Nephron (organoid): ENCODE data around the gene EIF1.

ENCODE experiments used
- H3K27ac Mint-ChIP-seq, 3 experiments: 2 replicates each; pipeline ENCODE4 v1.8.0; 2020; ENCODE audit warnings: mixed read lengths in 3 of 3, mild to moderate bottlenecking in 2 of 3, moderate library complexity in 1 of 3
- H3K27me3 Mint-ChIP-seq: 2 replicates; pipeline ENCODE4 v1.8.0; 2021; ENCODE audit warnings: low read depth, mild to moderate bottlenecking, moderate library complexity, mixed read lengths
- H3K36me3 Mint-ChIP-seq: 2 replicates; pipeline ENCODE4 v1.8.0; 2020; ENCODE audit warnings: low read depth, mixed read lengths
- H3K4me1 Mint-ChIP-seq: 2 replicates; pipeline ENCODE4 v1.8.0; 2020; ENCODE audit warnings: mixed read lengths
- H3K4me3 Mint-ChIP-seq, 3 experiments: 2 replicates each; pipeline ENCODE4 v1.8.0; 2020; ENCODE audit warnings: mild to moderate bottlenecking in 3 of 3, mixed read lengths in 3 of 3, moderate library complexity in 2 of 3
- H3K9me3 Mint-ChIP-seq: 2 replicates; pipeline ENCODE4 v1.8.0; 2020; ENCODE audit warnings: mixed read lengths
- TF ChIP-seq, protein P1 (sequence below), 3 experiments: fragments of 200-600 bp; sonication (generic); IDR thresholded peaks; one replicate each; pipeline ENCODE4 v1.5.0; 2021; ENCODE audit warnings: antibody characterized with exemption in 3 of 3; ENCODE audit not compliant: unreplicated experiment in 3 of 3

EIF1 gene

DNA sequence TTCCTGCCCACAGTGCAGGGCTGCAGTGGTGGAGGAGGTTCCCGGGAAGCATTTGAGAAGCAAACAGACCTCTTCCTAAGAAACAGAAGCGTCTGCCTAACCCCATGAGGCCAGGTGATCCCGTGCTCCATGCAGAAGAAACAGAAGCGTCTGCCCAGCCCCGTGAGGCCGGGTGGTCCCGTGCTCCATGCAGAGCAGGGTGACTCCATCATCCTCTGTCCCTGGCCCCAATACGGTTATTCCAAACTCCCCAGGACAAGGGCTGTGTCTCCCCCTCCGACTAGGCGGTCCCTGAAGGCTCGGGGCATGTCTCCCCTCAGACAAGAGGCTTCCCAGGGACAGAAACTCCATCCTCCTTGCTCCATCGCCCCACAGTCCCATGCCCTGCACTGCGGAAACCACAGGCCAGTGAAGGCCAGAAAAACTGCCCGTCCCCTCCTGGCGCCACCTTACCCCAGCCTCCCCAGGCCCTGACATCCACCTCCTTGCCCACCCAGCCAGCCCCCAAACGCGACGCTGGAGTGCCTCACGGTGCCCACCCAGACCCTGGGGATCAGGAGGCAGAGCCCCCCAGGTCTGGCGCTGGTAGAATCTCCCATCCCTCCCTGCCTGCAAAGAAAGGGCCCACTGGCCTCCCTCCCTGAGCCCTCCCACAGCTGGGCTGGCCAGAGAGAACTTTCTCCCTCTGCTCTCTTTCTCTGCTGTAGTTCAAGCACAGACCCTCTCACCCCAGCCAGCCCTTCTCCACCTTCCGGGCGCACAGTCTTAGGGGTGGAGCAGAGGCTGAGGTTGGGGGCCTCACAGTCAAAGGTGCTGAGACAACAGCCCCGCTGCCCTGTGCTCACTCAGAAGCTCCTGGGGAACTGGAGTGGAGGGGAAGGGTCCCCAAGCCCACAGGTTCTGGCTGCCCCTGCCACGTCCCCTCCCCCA is 33.7 kb upstream of the EIF1 start:
- Mint-ChIP-seq H3K4me1 (peaks cover 28% of the 10 kb centered on the region), H3K36me3 (no peaks in the 10 kb centered on the region), H3K27me3 (peaks cover 9% of the 10 kb centered on the region), H3K9me3 (no peaks in the 10 kb centered on the region), H3K27ac (peak overlapping the region; percentile 85 to 92 (median 89)), H3K4me3 (peak overlapping the region in 1 of 3 experiments; percentile 25)
- TF ChIP-seq, protein P1, sequence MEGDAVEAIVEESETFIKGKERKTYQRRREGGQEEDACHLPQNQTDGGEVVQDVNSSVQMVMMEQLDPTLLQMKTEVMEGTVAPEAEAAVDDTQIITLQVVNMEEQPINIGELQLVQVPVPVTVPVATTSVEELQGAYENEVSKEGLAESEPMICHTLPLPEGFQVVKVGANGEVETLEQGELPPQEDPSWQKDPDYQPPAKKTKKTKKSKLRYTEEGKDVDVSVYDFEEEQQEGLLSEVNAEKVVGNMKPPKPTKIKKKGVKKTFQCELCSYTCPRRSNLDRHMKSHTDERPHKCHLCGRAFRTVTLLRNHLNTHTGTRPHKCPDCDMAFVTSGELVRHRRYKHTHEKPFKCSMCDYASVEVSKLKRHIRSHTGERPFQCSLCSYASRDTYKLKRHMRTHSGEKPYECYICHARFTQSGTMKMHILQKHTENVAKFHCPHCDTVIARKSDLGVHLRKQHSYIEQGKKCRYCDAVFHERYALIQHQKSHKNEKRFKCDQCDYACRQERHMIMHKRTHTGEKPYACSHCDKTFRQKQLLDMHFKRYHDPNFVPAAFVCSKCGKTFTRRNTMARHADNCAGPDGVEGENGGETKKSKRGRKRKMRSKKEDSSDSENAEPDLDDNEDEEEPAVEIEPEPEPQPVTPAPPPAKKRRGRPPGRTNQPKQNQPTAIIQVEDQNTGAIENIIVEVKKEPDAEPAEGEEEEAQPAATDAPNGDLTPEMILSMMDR (IDR thresholded peaks at IDR 0.05; ENCODE audit: unreplicated experiment in 3 of 3), result no peak

DNA sequence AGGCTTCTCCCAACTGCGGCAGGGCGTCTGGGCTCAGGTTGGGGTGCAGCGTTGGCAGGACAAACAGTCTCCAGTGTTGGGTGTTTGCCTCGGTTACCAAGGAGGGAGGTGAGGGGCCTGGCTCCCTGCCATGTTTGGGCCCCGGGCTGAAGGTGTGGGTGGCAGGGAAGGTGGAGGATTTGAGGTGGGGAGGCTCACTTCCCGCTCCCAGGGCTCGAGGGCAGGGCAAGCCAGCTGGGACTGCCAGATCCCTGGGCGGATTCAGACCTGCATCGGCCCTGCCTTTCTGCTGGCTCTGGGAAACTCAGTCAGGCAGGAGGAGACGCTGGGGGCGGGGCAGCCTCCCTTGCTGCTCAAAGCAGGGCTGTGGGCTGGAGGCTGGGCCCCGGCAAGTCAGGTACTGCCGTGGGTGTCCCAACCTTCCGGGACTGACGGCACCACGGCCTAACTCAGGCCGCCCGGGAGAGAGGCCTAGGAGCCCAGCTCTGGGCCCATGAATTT is 33.0 kb upstream of the EIF1 start:
- no peak overlapping the region for H3K4me3 Mint-ChIP-seq
- H3K4me1 Mint-ChIP-seq, result peaks cover 30% of the 10 kb centered on the region
- peak overlapping the region; percentile 85 to 92 (median 89) for H3K27ac Mint-ChIP-seq
- TF ChIP-seq, protein P1 (IDR thresholded peaks at IDR 0.05; ENCODE audit: unreplicated experiment in 3 of 3), result no peak
- no peaks in the 10 kb centered on the region for H3K9me3 Mint-ChIP-seq
- peaks cover 9% of the 10 kb centered on the region for H3K27me3 Mint-ChIP-seq
- no peaks in the 10 kb centered on the region for H3K36me3 Mint-ChIP-seq

- H3K9me3 Mint-ChIP-seq, result no peaks in the 10 kb centered on the region
- TF ChIP-seq, protein P1 (IDR thresholded peaks at IDR 0.05; ENCODE audit: unreplicated experiment in 3 of 3), result no peak
- peak overlapping the region; percentile 85 to 92 (median 89) for H3K27ac Mint-ChIP-seq
Observed at GRCh38 chr17:41656249-41657023, 32.2 kb upstream of the EIF1 start.

DNA sequence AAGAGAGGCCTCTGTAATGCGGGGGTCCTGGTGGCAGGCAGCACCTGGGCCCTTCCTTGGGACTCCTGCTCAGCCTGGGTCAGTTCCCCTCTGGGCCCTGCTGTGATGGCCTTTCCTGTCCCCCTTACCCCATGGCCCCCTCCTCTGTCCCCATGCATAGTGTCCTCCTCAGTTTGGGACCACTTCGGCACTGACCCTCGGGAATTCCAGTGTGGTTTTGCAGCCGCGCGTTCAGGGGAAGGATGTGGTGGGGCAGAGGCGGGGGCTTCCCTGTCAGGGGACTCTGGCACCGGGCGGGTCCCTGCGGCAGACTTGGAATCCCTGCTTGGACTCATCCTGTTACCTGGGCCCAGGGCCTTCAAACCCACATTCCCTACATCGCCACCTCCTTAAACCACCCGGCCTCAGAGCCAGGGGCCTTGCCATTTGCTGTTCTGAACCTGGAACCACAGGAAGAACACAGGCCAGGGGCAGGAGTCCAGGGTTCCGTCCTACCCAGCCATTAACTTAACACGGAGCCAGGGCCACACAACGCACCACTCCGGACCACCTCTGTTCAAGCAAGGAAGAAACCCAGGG is 31.4 kb upstream of the EIF1 start:
- H3K9me3 Mint-ChIP-seq, result no peaks in the 10 kb centered on the region
- no peaks in the 10 kb centered on the region for H3K36me3 Mint-ChIP-seq
- peaks cover 23% of the 10 kb centered on the region for H3K4me1 Mint-ChIP-seq
- TF ChIP-seq, protein P1 (IDR thresholded peaks at IDR 0.05; ENCODE audit: unreplicated experiment in 3 of 3), result no peak
- no peak overlapping the region for H3K4me3 Mint-ChIP-seq
- H3K27ac Mint-ChIP-seq, result peak overlapping the region in 2 of 3 experiments; percentile 74 to 75
- H3K27me3 Mint-ChIP-seq, result peaks cover 9% of the 10 kb centered on the region

More at GRCh38 chr17:41656249-41657023, 32.2 kb upstream of the EIF1 start:
- Mint-ChIP-seq H3K27me3 (peaks cover 9% of the 10 kb centered on the region), H3K4me3 (no peak overlapping the region), H3K36me3 (no peaks in the 10 kb centered on the region), H3K4me1 (peaks cover 30% of the 10 kb centered on the region)

DNA sequence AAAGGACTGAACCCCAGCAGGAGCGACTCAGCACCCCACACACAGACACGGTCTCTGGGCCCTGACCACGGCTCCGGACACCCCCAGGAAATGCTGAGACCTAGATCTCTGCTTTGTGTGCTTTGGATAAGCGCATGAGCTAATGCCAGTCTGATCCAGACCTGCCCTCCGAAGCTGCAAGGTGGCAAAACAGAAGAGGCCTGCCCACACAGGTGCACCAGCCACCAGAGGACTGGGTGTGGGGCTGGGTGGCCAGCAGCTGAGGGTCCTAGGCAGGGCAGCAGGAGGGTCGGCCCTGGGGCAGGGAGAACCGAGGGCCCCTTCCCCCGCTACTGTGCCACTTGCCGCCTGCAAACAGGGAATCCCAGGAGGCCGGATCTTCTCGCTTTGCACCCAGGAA is 30.7 kb upstream of the EIF1 start:
- Mint-ChIP-seq H3K36me3 (no peaks in the 10 kb centered on the region), H3K9me3 (no peaks in the 10 kb centered on the region), H3K4me1 (peaks cover 23% of the 10 kb centered on the region), H3K27ac (peak overlapping the region in 2 of 3 experiments; percentile 74 to 75), H3K27me3 (peaks cover 9% of the 10 kb centered on the region), H3K4me3 (no peak overlapping the region)
- TF ChIP-seq, protein P1 (IDR thresholded peaks at IDR 0.05; ENCODE audit: unreplicated experiment in 3 of 3), result no peak
